HG02840 (cell line): ENCODE results near the gene CCNJL.
"Not testable (repeated sequence)": the region's sequence is repeated elsewhere in the genome, so short reads cannot be mapped to it uniquely, and the experiment has no call there.

Experiments
- ATAC-seq: cut with Tn5 transposase; IDR thresholded peaks from one replicate; pipeline ENCODE4 v1.9.1; 2021; ENCODE audit warnings: mild to moderate bottlenecking, moderate library complexity, moderate number of reproducible peaks; ENCODE audit not compliant: unreplicated experiment, low FRiP score

Gene CCNJL

GRCh38 chr5:160312134-160312959 lies at the start of gene CCNJL:
TSS of gene CCNJL (minus strand) at chr5:160312564. CDS start at chr5:160311923, 641 bp downstream.
- ATAC-seq: no peak

GRCh38 chr5:160361624-160362228 lies 49.4 kb upstream of the CCNJL start:
- no peak for ATAC-seq

- no peak for ATAC-seq
These were observed 47.9 kb upstream of the CCNJL start for GRCh38 chr5:160360310-160360709.

GRCh38 chr5:160359816-160360215 lies 47.5 kb upstream of the CCNJL start:
- ATAC-seq: no peak

GRCh38 chr5:160359242-160359641 lies 46.9 kb upstream of the CCNJL start:
- ATAC-seq: no peak

GRCh38 chr5:160357861-160358411 lies 45.6 kb upstream of the CCNJL start:
- ATAC-seq: no peak

GRCh38 chr5:160357394-160357793 lies 45.0 kb upstream of the CCNJL start:
- ATAC-seq: no peak

GRCh38 chr5:160356550-160357347 lies 44.4 kb upstream of the CCNJL start:
- ATAC-seq: no peak

GRCh38 chr5:160354666-160355065 lies 42.3 kb upstream of the CCNJL start:
- no peak for ATAC-seq

GRCh38 chr5:160353379-160353778 lies 41.0 kb upstream of the CCNJL start:
- ATAC-seq: no peak

GRCh38 chr5:160352308-160352707 lies 39.9 kb upstream of the CCNJL start:
- no peak for ATAC-seq

GRCh38 chr5:160349935-160350303 lies 37.6 kb upstream of the CCNJL start:
- no peak for ATAC-seq

GRCh38 chr5:160349249-160349934 lies 37.0 kb upstream of the CCNJL start:
- no peak for ATAC-seq

- no peak for ATAC-seq
These were observed 35.7 kb upstream of the CCNJL start for GRCh38 chr5:160348080-160348479.

GRCh38 chr5:160347448-160347847 lies 35.1 kb upstream of the CCNJL start:
- ATAC-seq: no peak

- ATAC-seq: no peak
These were observed 30.1 kb upstream of the CCNJL start for GRCh38 chr5:160342413-160342941.

GRCh38 chr5:160341309-160341870 lies 29.0 kb upstream of the CCNJL start:
- ATAC-seq: no peak

GRCh38 chr5:160340513-160340912 lies 28.1 kb upstream of the CCNJL start:
- not testable (repeated sequence) for ATAC-seq

- ATAC-seq: no peak
These were observed 27.2 kb upstream of the CCNJL start for GRCh38 chr5:160339406-160340130.
